ENCODE measurements around the gene SYTL2.

Gene SYTL2

DNA sequence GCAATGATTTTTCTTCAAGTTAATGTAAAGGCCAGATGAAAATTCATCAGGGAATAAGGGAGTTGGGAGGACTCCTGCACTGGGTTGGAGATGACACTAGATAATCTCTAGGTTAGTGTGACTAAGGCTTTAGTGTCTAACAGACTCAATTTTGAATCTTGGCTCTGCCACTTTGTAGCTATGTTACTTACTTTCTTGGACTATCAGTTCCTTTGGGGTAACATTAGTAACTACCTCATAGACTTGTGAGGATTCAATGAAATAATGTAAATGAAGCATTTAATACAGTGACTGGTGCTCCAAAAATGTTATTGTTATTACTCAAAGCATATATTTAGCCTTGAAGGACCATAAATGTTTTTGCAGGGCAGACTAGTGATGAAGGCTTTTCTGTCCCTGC, 115.4 kb downstream of the SYTL2 start:
- TF ChIP-seq CTCF (conservative IDR thresholded peaks at IDR 0.05): no peak
- TF ChIP-seq ZFX (IDR thresholded peaks at IDR 0.05): no peak
- no peak overlapping the region for H3K27ac ChIP-seq

DNA sequence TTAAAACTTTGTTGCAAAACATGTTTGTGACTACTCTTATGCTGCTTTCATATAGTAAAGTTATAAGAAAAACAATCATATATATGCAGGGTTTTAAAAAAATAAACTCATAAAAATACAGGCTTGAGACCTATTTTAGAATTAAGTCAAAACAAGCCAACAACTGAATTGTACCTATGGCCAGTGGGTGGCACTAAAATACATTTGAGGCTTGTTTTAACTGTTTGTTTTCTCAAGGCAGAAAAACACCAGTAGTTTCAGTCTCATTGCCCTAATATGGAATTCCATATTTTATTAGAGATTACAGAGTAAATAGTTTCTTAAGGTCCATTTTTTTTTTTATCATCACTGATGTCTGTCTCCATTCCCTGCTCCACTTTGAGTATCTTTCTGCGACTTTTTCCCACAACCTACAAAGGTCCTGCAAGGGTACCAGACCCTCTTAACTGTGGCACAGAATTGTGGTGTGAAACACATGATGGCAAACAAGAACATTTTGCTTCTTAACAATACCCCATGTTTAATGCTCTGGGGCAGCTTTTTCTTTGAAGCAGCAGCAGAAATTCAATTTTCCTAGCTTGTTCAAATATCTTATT, 116.5 kb downstream of the SYTL2 start:
- no peak for TF ChIP-seq ZFX (IDR thresholded peaks at IDR 0.05)
- TF ChIP-seq CTCF (conservative IDR thresholded peaks at IDR 0.05): peak; percentile 84

GRCh38 chr11:85685820-85686459, 125.0 kb downstream of the SYTL2 start, which contains the start of gene CCDC89:
Gene CCDC89 (minus strand): TSS chr11:85686195. CDS start chr11:85686130, 65 bp downstream.
- no peak within 1 kb of the TSS for H3K27ac ChIP-seq

More for the DNA sequence above, 116.5 kb downstream of the SYTL2 start:
- no peak overlapping the region for H3K27ac ChIP-seq

GRCh38 chr11:85685125-85685819, 125.7 kb downstream of the SYTL2 start:
- H3K27ac ChIP-seq: no peak overlapping the region
- no peak for TF ChIP-seq ZFX (IDR thresholded peaks at IDR 0.05)
- no peak for TF ChIP-seq CTCF (conservative IDR thresholded peaks at IDR 0.05)

More at GRCh38 chr11:85685820-85686459, 125.0 kb downstream of the SYTL2 start, which contains the start of gene CCDC89:
- TF ChIP-seq CTCF (conservative IDR thresholded peaks at IDR 0.05): no peak

- TF ChIP-seq ZFX (IDR thresholded peaks at IDR 0.05) (no peak), CTCF (conservative IDR thresholded peaks at IDR 0.05) (no peak)
- H3K27ac ChIP-seq: no peak overlapping the region
Observed at GRCh38 chr11:85682330-85683305, 128.3 kb downstream of the SYTL2 start.

DNA sequence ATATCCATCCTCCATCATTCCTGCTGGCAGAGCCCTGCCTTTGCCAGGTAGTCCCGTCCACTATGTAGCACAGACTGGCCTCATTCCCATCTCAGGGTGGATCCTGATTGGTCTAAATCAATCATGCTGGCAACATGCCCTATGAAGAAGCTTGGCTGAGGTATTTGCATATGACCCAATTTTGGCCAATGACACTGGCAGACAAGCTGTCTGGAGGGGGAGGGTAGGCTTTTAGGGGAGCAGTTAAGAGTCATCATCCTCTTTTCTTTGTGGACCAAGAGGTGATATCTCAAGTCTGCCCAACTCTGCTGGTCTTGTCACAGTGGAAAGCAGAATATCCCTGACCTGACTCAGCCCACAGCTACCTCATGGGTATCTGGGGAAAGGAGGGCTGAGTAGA, 130.0 kb downstream of the SYTL2 start:
- H3K27ac ChIP-seq: no peak overlapping the region
- TF ChIP-seq CTCF (conservative IDR thresholded peaks at IDR 0.05): no peak
- TF ChIP-seq ZFX (IDR thresholded peaks at IDR 0.05): no peak
